GM12891 (cell line): ENCODE results near the gene IDH3G.
"Not testable (repeated sequence)": the region's sequence is repeated elsewhere in the genome, so short reads cannot be mapped to it uniquely, and the experiment has no call there.

Experiments used
- PAX5 ChIP-seq: IDR thresholded peaks from 2 replicates; pipeline ENCODE4 v1.6.1; 2011; ENCODE audit warnings: low read length, moderate library complexity, mild to moderate bottlenecking; ENCODE audit not compliant: insufficient read depth, severe bottlenecking
- POLR2A ChIP-seq: IDR thresholded peaks from 2 replicates; pipeline ENCODE4 v1.6.1; 2011; ENCODE audit warnings: low read depth, low read length, control low read depth
- POLR2AphosphoS5 ChIP-seq: IDR thresholded peaks from 2 replicates; pipeline ENCODE4 v1.6.1; 2011; ENCODE audit warnings: low read depth, low read length, control low read depth
- POU2F2 ChIP-seq: IDR thresholded peaks from 2 replicates; pipeline ENCODE4 v1.6.1; 2011; ENCODE audit warnings: low read depth, mild to moderate bottlenecking, control low read depth, low read length, moderate library complexity
- SPI1 ChIP-seq: IDR thresholded peaks from 2 replicates; pipeline ENCODE4 v1.6.1; 2011; ENCODE audit warnings: low read depth, low read length, control low read depth
- TAF1 ChIP-seq: IDR thresholded peaks from 2 replicates; pipeline ENCODE4 v1.6.1; 2011; ENCODE audit warnings: low read depth, low read length, control low read depth

DNA sequence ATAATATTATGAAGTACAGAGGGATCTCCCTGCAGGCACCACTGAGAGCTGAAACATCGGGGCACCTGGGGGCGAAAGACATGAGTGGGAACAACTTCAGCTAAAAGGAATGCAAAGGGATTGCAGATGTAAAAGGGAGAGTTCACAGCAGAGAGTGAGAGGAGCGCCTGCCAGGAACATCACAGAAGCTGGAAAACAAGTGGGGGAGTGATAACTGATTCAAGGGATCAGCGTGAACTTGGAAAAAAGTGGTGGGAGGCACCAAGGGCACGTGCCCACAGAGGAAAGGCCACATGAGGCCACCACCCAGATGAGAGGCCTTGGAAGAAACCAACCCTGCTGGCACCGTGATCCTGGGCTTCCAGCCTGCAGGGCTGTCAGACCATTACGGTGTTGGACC lies 45.2 kb downstream of the IDH3G start:
- TF ChIP-seq POLR2A, TAF1, POLR2AphosphoS5, PAX5, POU2F2, SPI1: not testable (repeated sequence)
